Measurements from ENCODE around the gene RETREG3. TPM values are rescaled to one million over a fixed set of nuclear protein-coding genes. Genes with fewer than 3 reads are reported as not detected.

RETREG3 gene
- total and polyA plus RNA-seq, 2 of the 13 experiments (the other 11 are each of a cell fraction or from before 2014, with no cell fraction given), result 47.0 to 55.8 TPM

DNA sequence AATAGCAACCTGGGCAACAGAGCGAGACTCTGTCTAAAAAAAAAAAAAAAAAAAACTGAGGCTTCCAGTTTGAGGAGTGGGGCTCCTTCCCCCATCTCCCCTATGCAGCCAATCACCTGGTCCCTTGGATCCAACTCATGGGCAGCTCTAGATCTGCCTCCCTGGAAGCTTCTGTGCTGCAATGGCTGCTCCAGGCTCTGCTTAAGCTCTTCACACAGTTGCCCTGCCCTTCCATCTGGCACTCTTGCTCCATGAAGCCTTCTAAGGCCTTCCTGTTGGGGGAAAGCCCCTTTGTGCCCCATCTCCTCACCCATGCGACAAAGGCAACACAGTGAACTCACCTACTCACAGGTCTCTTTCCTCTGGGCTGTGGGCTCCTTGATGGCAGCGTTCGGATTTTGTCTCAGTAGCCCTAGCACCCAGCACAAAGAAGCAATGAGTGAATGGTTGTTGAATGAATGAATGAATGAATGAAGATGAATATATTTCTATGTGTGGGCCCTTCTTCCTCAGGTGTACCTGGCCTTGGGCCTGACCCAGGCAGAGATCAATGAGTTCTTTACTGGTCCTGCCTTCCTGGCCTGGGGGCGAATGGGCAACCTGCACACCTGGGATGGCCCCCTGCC, 71.2 kb downstream of the RETREG3 start (continued):
- TF ChIP-seq ZNF605 (CRISPR knock-in tag; IDR thresholded peaks at IDR 0.05), result no peak
- no peak for TF ChIP-seq ZBTB14 (CRISPR knock-in tag; IDR thresholded peaks at IDR 0.05)

DNA sequence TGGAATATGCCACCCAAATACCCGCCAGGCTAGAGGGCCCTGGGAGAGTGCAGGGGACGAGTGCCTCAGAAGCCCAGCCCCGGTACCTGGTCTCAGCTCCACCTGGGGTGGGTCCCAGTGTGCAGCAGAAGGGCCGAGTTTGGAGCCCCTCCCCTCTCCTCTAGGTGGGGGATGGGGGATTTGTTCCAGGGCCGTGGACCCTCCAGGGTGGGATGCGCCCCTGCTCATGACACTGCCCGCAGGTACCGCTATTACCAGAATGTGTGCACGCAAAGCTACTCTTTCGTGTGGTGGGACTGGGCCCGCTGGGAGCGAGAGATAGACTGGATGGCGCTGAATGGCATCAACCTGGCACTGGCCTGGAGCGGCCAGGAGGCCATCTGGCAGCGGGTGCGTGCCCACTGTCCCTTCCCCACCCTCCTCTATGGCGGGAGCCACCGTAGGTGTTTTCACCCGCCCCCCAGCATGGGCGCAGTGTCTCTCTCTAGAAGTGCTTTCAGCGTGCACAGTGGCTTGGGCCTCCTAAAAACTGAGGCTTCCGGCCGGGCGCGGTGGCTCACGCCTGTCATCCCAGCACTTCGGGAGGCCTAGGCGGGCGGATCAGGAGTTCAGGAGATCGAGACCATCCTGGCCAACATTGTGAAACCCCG, 71.9 kb downstream of the RETREG3 start:
- Histone ChIP-seq H3K27ac (ENCODE audit: extremely low read length, insufficient read depth, low read length) (peak overlapping the region; percentile 79), H3K79me2 (ENCODE audit: insufficient read depth, low read length) (peaks cover 13% of the 10 kb centered on the region), H3K9ac (ENCODE audit: insufficient read depth, low read depth, low read length) (peak overlapping the region; percentile 83), H3K4me2 (ENCODE audit: low read depth, low read length) (peak overlapping the region; percentile 99), H3K4me3 (replicated peaks in 1 of 3; ENCODE audit: insufficient read depth in 1 of 3, low read depth in 2 of 3, low read length in 3 of 3) (peak overlapping the region; percentile 54 to 72 (median 66)), H2AFZ (ENCODE audit: low read length) (no peak overlapping the region), H3K36me3 (replicated peaks in 1 of 2; ENCODE audit: control insufficient read depth in 1 of 2, insufficient read depth in 2 of 2, low read length in 2 of 2) (peaks cover 3 to 5% of the 10 kb centered on the region in 2 experiments; a peak in 1 of 5 replicates), H3K4me1 (ENCODE audit: insufficient read depth, low read length) (peaks cover 66% of the 10 kb centered on the region), H4K20me1 (ENCODE audit: insufficient read depth, low read length) (no peaks in the 10 kb centered on the region), H3K27me3 (ENCODE audit: control insufficient read depth in 1 of 2, insufficient read depth in 2 of 2, low read length in 2 of 2) (no peaks in the 10 kb centered on the region), H3K9me3 (ENCODE audit: low read length) (no peaks in the 10 kb centered on the region)
- intact Hi-C loops (cut with micrococcal nuclease; ENCODE audit: unreplicated experiment) (no loop called here), in situ Hi-C loops (cut with HindIII; ENCODE audit: extremely low pct_ligation_motif_present, low pct_unique_long_range_greater_than_20kb) (no loop called here)
- DNase-seq (ENCODE audit: low spot score), result no peak
- ATAC-seq, result peak; percentile 1; the same call in 2 of the 3 replicates
- WGBS (ENCODE audit: low lambda C conversion rate), result 89% methylated on average over 28 of the region's 31 CpGs
- no TSS peak for BruUV-seq (replicated peaks)
- FAIRE-seq, result no peak
- POLR2A ChIA-PET, result interaction anchor here (0.7 to 4.2 kb wide), 23 partner anchors 10 to 1263 kb away, joined by 3 to 68 read pairs (median 6); partner anchors contain the start of genes CAVIN1, CNTD1, COA3 and COASY
- CTCF ChIA-PET (ENCODE audit: low intra/inter-chr PET ratio, low total read pairs), result no interaction called here
- TF ChIP-seq, protein P1, sequence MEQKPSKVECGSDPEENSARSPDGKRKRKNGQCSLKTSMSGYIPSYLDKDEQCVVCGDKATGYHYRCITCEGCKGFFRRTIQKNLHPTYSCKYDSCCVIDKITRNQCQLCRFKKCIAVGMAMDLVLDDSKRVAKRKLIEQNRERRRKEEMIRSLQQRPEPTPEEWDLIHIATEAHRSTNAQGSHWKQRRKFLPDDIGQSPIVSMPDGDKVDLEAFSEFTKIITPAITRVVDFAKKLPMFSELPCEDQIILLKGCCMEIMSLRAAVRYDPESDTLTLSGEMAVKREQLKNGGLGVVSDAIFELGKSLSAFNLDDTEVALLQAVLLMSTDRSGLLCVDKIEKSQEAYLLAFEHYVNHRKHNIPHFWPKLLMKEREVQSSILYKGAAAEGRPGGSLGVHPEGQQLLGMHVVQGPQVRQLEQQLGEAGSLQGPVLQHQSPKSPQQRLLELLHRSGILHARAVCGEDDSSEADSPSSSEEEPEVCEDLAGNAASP (CRISPR knock-in tag; IDR thresholded peaks at IDR 0.05; ENCODE audit: borderline replicate concordance), result no peak
- TF ChIP-seq ZNF879 (CRISPR knock-in tag; IDR thresholded peaks at IDR 0.05) (no peak), SRY (CRISPR knock-in tag; IDR thresholded peaks at IDR 0.05) (0 out of 2 replicates have a peak, but pooled peaks have one; percentile 46), ZNF460 (CRISPR knock-in tag; IDR thresholded peaks at IDR 0.05; ENCODE audit: borderline replicate concordance) (no peak), MTA1 (CRISPR knock-in tag; IDR thresholded peaks at IDR 0.05; ENCODE audit: borderline replicate concordance) (0 out of 2 replicates have a peak, but pooled peaks have one; percentile 21), ZBTB33 (CRISPR knock-in tag; IDR thresholded peaks at IDR 0.05) (peak; percentile 43; the same call in 1 of the 2 replicates), SAFB2 (CRISPR knock-in tag; IDR thresholded peaks at IDR 0.05; ENCODE audit: borderline replicate concordance, low read depth) (0 out of 2 replicates have a peak, but pooled peaks have one; percentile 44), PCBP1 (IDR thresholded peaks at IDR 0.05; ENCODE audit: borderline replicate concordance, low read depth, low read length) (0 out of 2 replicates have a peak, but pooled peaks have one; percentile 25), ZNF839 (CRISPR knock-in tag; IDR thresholded peaks at IDR 0.05; ENCODE audit: borderline replicate concordance) (no peak), ARNT2 (CRISPR knock-in tag; IDR thresholded peaks at IDR 0.05; ENCODE audit: low read depth) (no peak), ELF1 (CRISPR knock-in tag; IDR thresholded peaks at IDR 0.05) (no peak), RBM22 (optimal IDR thresholded peaks at IDR 0.05; ENCODE audit: low read length) (peak; percentile 7), ZSCAN30 (CRISPR knock-in tag; IDR thresholded peaks at IDR 0.05) (0 out of 2 replicates have a peak, but pooled peaks have one; percentile 54), NFIB (CRISPR knock-in tag; IDR thresholded peaks at IDR 0.05; ENCODE audit: borderline replicate concordance) (no peak), ZNF605 (CRISPR knock-in tag; IDR thresholded peaks at IDR 0.05) (0 out of 2 replicates have a peak, but pooled peaks have one; percentile 41)

Measured in HepG2 (cell line).